Fibroblast of skin of left biceps (primary cell): ENCODE measurements around the gene MAPKAP1.

ENCODE experiments used
- DNase-seq, 2 experiments: peaks; one replicate each; pipeline ENCODE4 v3.0.0-alpha.2; 2013; ENCODE audit warnings: low read depth in 2 of 2

MAPKAP1 gene

GRCh38 chr9:125537442-125538091 lies 169.4 kb downstream of the MAPKAP1 start:
- no peak for DNase-seq

GRCh38 chr9:125536776-125537175 lies 170.2 kb downstream of the MAPKAP1 start:
- no peak for DNase-seq

- no peak for DNase-seq
Observed at GRCh38 chr9:125536167-125536772, 170.7 kb downstream of the MAPKAP1 start.

GRCh38 chr9:125534971-125535701 lies 171.9 kb downstream of the MAPKAP1 start:
- no peak for DNase-seq

- no peak for DNase-seq
Observed at GRCh38 chr9:125532812-125533594, 174.0 kb downstream of the MAPKAP1 start.

- DNase-seq, result no peak
Observed at GRCh38 chr9:125532412-125532811, 174.6 kb downstream of the MAPKAP1 start.

- DNase-seq, result no peak
Observed at GRCh38 chr9:125529589-125530515, 177.2 kb downstream of the MAPKAP1 start.

- no peak for DNase-seq
Observed at GRCh38 chr9:125529107-125529506, 177.9 kb downstream of the MAPKAP1 start.

GRCh38 chr9:125527471-125528002 lies 179.5 kb downstream of the MAPKAP1 start:
- no peak for DNase-seq

GRCh38 chr9:125525921-125526631 lies 180.9 kb downstream of the MAPKAP1 start:
- DNase-seq, result peak; percentile 64 to 65

GRCh38 chr9:125524583-125525355 lies 182.2 kb downstream of the MAPKAP1 start:
- no peak for DNase-seq

- DNase-seq, result no peak
Observed at GRCh38 chr9:125523681-125524080, 183.3 kb downstream of the MAPKAP1 start.

- peak; percentile 68 to 73 for DNase-seq
Observed at GRCh38 chr9:125522328-125522725, 184.7 kb downstream of the MAPKAP1 start.

GRCh38 chr9:125521462-125522327 lies 185.3 kb downstream of the MAPKAP1 start:
- DNase-seq, result peak; percentile 74 to 77

- DNase-seq, result no peak
Observed at GRCh38 chr9:125519734-125520133, 187.3 kb downstream of the MAPKAP1 start.

- DNase-seq, result no peak
Observed at GRCh38 chr9:125517577-125517976, 189.4 kb downstream of the MAPKAP1 start.

- no peak for DNase-seq
Observed at GRCh38 chr9:125515983-125516940, 190.7 kb downstream of the MAPKAP1 start.
